HG03442 (cell line): ENCODE measurements around the gene OR2D3.
"Not testable (repeated sequence)": the region's sequence is repeated elsewhere in the genome, so short reads cannot be mapped to it uniquely, and the experiment has no call there.

Experiments
- ATAC-seq: cut with Tn5 transposase; IDR thresholded peaks from one replicate; pipeline ENCODE4 v1.9.1; 2021; ENCODE audit warnings: mild to moderate bottlenecking, moderate library complexity; ENCODE audit not compliant: unreplicated experiment

OR2D3 gene

DNA sequence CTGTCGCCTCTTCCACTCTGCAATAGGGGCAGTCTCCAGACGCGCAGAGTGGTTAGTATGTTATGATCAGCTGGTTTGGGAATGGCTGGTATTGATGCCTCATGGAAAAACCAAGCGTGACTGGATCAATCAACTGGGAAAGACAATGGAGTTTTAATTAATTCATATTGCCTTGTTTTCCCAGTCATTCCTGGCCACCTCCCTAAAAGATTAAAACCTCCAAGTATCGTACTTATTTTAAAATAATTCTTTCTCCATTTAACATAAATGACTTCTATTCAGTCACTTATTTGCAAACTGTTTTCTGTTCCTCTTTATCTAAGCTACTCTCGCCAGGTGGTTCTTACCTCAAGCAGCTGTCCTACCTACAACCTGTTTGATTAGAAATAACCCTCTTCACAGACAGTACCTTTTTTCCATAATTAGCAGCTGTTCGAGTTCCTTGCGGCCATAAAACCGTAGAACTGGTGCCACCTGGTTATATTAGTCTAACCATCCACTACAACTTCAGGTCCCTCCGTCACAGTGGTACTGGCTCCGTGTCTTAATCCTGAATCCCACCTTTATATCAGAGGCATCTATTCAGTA lies 6.3 kb downstream of the OR2D3 start:
- ATAC-seq = peak; percentile 58

DNA sequence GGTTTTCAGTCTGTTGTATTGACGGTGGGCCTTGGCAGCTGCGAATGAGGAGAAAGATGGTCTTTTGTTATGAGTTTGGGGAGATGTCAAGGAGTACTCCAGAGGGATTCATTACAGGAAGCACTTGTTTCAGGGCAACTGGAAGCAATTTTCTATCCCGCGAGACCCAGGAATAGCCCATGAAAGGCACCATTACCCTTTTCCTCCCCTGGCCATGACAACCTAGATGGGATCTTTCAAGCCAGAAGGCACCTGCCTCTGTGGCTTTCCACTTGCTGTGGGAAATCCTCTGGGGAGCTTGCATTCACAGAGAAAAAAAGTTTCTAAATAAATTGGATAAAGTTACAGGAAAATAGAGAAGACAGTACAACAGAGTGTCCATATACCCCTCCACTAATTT lies 8.1 kb downstream of the OR2D3 start:
- no peak for ATAC-seq

DNA sequence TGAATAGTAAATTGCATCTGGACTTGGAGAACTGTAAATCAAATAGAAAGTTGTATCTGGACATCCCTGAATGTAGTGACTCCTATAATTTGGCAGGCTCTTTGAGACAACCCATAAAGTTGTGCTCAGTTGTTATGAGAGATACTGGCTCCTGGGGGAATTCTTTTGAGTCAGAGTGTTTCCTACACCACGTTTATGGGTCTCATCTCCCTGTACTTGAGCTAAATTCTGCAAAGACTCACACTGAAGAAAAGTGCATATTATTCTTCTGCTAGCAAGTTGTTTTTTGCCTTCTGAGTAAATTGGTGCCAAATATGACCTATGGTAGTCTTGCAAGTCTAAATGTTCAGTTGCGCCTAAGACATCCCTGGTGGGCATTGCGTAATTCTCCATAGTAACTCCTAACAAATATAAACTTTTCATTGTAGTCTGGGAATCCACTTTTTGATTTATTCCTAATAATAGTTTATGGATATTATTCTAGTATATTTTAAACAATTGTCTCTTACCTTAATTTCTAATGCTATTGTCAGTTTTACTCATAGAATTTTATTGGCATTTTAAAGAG lies 10.4 kb downstream of the OR2D3 start:
- ATAC-seq = no peak

DNA sequence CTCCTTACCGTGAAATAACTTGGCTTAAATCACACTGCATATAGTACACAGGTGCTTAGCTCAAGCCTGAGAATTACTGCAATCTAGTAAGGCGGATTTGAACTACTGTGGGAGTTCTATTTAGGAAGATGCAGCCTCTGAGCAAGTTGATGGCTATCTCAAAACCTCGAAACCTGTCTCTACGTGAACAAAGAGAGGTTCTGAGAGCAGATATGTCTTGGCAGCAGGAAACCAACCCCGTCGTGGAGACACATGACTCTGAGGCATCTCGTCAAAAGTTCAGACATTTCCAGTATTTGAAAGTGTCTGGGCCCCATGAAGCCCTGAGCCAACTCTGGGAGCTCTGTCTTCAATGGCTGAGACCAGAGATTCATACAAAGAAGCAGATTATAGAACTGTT lies 11.3 kb downstream of the OR2D3 start:
- ATAC-seq = no peak

DNA sequence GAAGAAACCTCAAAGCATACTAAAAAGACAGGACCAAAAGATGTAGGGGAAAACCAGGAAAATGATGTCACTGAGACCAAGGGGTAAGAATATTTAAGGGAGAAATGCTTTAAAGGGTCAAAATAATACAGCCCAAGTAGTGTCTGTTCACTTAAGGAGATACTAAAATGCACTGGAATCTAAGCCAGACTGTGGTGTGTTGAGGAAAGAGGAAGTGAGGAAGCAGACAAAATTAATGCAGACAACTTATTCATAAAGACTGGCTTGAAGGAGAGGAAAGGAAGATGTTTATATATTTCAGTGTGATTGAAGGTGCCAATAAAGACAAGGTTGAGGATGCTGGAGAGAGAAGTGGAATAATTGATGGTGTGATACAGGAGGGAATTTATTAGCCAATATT lies 21.2 kb downstream of the OR2D3 start:
- no peak for ATAC-seq

DNA sequence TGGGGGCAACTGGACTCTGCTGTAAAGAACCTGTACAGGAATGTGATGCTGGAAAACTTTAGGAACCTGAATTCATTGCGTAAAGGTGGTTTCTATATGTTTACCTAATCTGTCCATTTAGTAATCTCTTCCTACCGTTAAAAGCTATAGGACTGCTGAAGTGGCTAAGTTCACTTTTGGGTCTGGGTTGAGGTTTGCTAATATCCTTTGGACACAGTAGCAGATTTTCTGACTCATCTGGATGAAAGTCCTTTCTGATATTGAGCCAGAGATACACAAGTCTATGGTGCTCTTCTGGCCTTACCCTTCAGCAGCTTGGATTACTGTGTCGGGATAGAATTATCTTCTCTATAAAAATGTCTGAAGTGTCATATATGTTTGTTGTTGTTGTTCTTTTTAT lies 22.3 kb downstream of the OR2D3 start:
- no peak for ATAC-seq

DNA sequence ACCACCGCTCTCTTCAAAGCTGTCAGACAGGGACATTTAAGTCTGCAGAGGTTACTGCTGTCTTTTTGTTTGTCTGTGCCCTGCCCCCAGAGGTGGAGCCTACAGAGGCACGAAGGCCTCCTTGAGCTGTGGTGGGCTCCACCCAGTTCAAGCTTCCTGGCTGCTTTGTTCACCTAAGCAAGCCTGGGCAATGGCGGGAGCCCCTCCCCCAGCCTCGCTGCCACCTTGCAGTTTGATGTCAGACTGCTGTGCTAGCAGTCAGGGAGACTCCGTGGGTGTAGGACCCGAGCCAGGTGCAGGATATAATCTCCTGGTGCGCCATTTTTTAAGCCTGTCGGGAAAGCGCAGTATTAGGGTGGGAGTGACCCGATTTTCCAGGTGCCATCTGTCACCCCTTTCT lies 33.4 kb downstream of the OR2D3 start:
- ATAC-seq = not testable (repeated sequence)

DNA sequence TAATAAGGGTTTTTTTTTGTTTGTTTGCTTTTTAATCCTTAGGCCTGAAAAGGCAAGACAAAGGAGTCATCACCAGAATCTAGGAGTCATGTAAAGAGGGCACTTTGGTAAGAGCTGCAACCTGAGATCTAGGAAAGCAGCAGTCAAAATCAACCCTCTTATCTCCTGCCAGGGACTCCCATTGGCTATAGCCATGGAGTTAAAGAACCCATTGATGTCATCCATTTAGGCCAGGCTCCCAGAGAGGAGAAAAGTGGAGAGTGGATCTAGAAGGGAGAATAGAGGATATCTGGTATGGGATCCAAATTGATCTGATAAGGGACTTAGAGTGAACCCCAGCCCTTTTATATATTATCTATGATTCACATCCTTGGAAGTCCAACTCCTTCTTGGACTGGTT lies 41.3 kb downstream of the OR2D3 start:
- ATAC-seq = no peak

DNA sequence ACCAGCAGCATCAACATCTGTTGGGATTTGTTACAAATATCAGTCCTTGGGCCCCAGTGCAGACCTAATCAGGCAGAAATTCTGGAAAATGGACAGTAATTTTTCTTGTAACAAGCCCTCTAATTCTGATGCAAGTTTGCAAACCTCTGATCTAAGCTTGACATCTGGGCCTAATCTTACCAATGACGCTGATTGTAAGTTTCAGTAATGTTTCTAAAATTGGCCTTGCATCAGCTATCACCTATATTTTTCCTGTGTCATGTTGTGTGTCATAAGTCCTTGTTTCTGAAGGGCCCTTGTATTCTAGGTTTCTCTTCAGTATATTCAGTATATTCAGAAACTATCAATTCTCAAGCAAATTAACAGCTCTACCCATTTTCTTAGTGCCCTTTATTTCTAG lies 41.9 kb downstream of the OR2D3 start:
- ATAC-seq = peak; percentile 93

DNA sequence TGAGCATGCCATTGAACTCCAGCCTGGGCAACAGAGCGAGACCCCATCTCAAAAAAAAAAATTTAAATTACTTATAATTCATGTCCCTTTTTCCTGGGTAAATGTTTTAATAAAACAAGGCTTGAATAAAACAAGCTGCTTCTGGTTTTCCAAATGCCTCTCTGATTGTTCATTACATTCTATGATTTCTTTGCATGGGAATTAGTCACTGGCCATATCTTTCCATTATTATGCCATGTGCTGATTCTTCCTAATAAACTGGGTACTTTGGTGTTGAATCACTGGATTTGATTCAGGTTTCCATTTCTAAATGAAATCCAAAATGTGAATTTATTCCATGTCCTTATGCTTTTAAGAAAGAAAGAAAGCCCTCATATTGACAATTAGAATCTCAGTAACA lies 48.0 kb downstream of the OR2D3 start:
- ATAC-seq = no peak

DNA sequence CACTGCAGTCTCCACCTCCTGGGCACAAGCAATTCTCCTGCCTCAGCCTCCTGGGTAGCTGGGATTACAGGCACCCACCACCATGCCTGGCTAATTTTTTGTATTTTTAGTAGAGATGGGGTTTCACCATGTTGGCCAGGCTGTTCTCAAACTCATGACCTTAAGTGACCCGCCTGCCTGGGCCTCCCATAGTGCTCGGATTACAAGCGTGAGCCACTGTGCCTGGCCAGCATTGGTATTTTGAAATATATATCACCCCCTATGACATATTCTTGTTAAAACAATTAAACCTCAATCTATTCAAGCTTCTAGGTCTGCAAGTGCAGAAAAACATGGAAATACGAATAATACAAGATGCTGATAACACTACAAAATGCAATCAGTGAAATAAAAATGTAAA lies 49.1 kb downstream of the OR2D3 start:
- ATAC-seq = not testable (repeated sequence)
